Spleen (tissue), 7 donors: Measurements from ENCODE around the gene FAAP100.

Experiments used
- CTCF ChIP-seq, 11 experiments: fragments of 200-600 bp in 7 of 11; fragments of 450-650 bp in 4 of 11; sonication (generic) in 4 of 11; IDR thresholded peaks in 8 of 11; conservative IDR thresholded peaks in 3 of 11; 1 replicate in 7 of 11; 2 replicates in 4 of 11; pipeline versions ENCODE4 v1.4.0 to v1.8.0; 2016 to 2021; ENCODE audit warnings: antibody characterized with exemption in 11 of 11, inconsistent platforms in 4 of 11, mild to moderate bottlenecking in 1 of 11
- POLR2A ChIP-seq, 3 donors: fragments of 450-650 bp; IDR thresholded peaks; one replicate each; pipeline ENCODE4 v1.5.1; 2017; ENCODE audit warnings: antibody characterized with exemption in 3 of 3, mild to moderate bottlenecking in 1 of 3
- donor health status: DM: no; HTN: no; CAD: no; lungs with moderate emphysema.
- donor health status: DM: no; HTN: no; CAD: no.
- donor health status: DM: no; HTN: no; CAD: no.

GRCh38 chr17:81522491-81523401 is 29.4 kb downstream of the FAAP100 start:
- no peak for TF ChIP-seq CTCF (IDR thresholded peaks at IDR 0.05 in 8 of 11, conservative IDR thresholded peaks at IDR 0.05 in 3 of 11)
- no peak for TF ChIP-seq POLR2A (IDR thresholded peaks at IDR 0.05)
